Measurements from ENCODE around the gene PPP1R16B.
"Not testable (repeated sequence)": the region's sequence is repeated elsewhere in the genome, so short reads cannot be mapped to it uniquely, and the experiment has no call there.

Gene PPP1R16B

DNA sequence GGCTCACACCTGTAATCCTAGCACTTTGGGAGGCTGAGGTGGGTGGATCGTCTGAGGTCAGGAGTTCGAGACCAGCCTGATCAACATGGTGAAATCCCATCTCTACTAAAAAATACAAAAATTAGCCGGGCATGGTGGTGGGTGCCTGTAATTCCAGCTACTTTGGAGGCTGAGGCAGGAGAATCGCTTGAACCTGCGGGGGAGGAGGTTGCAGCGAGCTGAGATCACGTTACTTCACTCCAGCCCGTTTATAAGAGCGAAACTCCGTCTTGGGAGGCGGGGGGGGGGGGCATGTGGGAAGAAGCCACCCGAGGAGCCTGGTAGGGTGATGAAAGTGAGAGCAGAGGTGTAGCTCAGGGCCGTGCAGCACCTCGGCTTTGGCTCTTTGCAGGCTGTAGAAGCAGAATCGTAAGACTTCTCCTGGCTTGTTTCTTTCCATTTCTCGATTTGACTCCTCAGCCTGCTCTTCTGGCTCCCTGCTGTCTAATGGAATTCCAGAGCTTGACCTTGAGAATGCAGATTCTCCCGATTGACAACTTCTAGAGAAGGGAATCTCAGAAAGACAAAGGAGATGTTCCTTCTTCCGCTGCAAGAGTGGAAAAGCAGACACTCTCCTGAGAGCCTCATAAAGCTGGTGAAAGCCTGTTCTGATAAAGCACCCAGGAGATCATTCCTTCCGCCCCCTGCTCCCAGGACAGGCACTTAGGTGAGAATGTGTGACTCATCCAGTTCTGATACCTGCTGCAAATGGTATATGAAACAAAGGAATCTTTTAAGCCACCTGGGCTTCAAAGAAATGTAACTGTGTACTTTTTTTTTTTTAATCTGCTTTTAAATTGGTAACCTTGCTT is 26.0 kb upstream of the PPP1R16B start:
- no peak for TF ChIP-seq POLR2A (IDR thresholded peaks at IDR 0.05; ENCODE audit: low read depth, low read length)
- FAIRE-seq: no peak
- DNase-seq (ENCODE audit: insufficient read length, low spot score): no peak

DNA sequence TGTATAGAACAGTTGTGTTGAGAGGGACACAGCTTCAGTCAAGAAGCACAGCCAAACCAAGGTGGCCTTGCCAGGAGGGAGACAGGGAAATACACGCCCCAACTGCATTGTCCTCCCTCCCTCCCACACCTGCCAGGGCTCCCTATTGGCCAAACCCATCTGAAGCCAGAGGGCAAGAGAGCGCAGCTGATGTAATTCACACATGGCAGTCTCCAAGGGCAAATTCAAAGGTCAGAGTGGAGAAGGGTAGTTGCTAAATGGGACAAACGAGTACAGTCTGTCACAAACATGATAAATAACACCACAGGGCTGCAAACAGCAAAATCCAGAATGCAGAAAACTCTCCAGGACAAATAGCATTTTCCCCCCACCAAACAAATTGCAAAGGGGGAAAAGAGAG is 23.2 kb upstream of the PPP1R16B start:
- no peak for TF ChIP-seq POLR2A (IDR thresholded peaks at IDR 0.05; ENCODE audit: low read depth, low read length)
- no peak for DNase-seq (ENCODE audit: insufficient read length, low spot score)
- no peak for FAIRE-seq

DNA sequence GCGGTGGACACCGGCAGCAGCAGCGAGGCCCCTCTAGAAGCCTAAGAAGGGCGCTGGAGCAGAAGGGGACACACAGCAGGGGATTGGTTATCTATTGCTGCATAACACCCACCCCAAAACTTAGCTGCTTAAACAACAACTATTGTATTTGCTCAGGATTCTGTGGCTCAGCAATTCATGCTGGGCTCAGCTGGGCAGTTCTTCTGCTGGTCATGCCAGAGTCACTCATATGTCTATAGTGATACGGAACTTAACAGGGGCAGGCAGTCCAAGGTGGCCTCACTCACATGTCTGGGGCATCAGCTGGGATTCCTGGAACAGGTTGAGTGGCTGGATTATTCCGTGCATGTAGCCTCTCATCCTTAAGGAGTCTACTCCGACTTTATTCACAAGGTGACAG is 17.6 kb upstream of the PPP1R16B start:
- DNase-seq (ENCODE audit: insufficient read length, low spot score) (no peak), FAIRE-seq (no peak)
- TF ChIP-seq POLR2A (IDR thresholded peaks at IDR 0.05; ENCODE audit: low read depth, low read length): no peak

DNA sequence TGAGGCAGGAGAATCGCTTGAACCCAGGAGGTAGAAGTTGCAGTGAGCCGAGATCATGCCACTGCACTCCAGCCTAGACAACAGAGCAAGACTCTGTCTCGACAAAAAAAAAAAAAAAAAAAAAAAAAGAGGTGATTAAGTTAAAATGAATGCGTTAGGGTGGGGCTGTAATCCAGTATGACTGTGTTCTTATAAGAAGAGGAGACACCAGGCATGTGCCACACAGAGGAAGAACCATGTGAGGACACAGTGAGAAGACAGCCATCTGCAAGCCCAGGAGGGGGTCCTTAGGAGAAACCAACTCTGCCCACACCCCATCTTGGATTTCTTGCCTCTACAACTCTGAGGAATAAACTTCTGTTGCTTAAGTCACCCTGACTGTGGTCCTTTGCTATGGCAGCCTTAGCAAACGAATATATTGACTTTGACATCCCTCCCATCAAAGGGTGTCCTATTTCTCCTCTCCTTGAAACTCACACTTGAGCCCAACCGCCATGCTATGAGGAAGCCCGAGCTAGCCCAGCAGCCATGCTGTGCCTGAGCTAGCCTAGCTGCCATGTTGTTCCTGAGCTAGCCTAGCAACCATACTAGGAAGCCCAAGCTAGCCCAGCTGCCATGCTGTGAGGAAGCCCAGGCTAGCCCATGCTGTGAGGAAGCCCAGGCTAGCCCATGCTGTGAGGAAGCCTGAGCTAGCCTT is 15.8 kb upstream of the PPP1R16B start:
- DNase-seq (ENCODE audit: insufficient read length, low spot score): peak; percentile 45
- TF ChIP-seq POLR2A (IDR thresholded peaks at IDR 0.05; ENCODE audit: low read depth, low read length): no peak
- FAIRE-seq: no peak

DNA sequence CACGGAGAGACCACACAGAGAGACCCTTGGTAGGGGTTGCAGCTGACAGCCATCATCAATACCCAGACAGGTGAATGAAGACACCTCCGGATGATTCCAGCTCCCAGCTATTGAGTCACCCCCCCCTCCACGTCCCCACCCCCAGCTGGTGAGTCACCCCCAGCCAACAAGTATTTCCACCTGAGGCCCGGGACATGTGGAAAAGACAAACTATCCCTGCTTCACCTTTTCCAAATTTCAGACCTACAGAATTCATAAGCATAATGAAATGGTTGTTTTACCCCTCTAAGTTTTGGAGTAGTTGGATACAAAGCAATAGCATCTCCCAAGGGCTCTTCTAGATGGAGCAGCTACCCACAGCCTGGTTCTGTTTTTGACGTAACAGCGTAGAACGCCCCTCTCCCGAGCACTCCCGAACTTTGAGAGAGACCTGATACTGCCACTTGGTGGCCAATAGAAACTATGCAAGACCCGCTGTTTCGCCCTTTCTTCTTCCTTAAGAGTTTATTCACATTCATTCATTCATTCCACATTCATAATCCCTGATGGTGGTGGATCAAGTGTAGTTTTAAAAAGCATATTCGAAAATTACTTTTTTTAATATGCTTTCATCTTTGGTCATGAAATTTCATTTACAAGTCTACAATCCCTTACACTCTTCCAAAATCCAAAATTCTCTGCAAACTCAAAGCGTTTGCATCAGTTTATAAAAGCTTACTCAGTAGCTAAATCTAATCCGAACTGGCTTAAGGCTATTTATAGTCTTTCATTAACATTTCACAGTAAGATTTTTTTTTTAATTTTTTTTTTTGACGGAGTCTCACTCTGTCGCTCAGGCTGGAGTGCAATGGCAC is 15.1 kb upstream of the PPP1R16B start:
- TF ChIP-seq POLR2A (IDR thresholded peaks at IDR 0.05; ENCODE audit: low read depth, low read length): no peak
- FAIRE-seq (no peak), DNase-seq (ENCODE audit: insufficient read length, low spot score) (no peak)

DNA sequence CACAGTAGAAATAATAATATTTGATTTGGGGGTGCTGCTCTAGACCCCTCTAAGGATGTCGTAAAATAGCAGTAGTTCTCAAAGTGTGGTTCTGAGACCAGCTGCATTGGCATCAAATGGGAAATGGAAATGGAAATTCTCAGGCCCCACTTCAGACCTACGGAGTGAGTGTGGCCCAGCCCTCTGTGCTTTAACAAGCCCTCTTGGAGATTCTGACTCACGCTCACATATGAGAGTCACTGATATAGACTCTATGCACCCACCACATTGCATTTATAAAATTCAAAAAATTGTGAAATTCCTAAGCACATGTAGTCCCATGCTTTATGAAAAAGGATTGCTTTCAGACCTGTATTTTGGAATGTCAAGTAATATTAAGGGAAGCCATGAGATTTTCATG is 14.2 kb upstream of the PPP1R16B start:
- FAIRE-seq (no peak), DNase-seq (ENCODE audit: insufficient read length, low spot score) (no peak)
- no peak for TF ChIP-seq POLR2A (IDR thresholded peaks at IDR 0.05; ENCODE audit: low read depth, low read length)

GRCh38 chr20:38791940-38792339 is 13.6 kb upstream of the PPP1R16B start:
- no peak for FAIRE-seq
- DNase-seq (ENCODE audit: insufficient read length, low spot score): no peak
- no peak for TF ChIP-seq POLR2A (IDR thresholded peaks at IDR 0.05; ENCODE audit: low read depth, low read length)

- not testable (repeated sequence) for DNase-seq (ENCODE audit: insufficient read length, low spot score); FAIRE-seq
Observed at GRCh38 chr20:38794057-38794456, 11.4 kb upstream of the PPP1R16B start.

DNA sequence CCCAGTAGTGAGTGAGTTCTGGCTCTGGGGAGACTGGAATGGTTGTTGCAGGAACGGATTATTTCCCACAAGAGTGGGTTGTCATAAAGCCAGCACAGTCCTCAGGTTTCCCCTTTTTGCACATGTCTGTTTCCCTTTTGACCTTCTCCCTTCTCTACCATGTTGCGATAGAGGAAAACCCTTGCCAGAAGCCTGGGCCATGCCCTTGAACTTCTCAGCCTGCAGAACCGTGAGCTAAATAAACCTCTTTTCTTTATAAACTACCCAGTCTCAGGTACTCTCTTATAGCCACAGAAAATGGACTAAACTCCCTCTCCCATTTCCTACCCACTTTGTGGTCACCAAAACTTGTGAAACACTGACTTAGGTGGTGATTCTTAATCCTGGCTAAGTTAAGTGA is 7.2 kb upstream of the PPP1R16B start:
- TF ChIP-seq POLR2A (IDR thresholded peaks at IDR 0.05; ENCODE audit: low read depth, low read length): no peak
- DNase-seq (ENCODE audit: insufficient read length, low spot score): no peak
- FAIRE-seq: no peak

GRCh38 chr20:38799203-38799602 is 6.3 kb upstream of the PPP1R16B start:
- no peak for DNase-seq (ENCODE audit: insufficient read length, low spot score)
- no peak for FAIRE-seq
- TF ChIP-seq POLR2A (IDR thresholded peaks at IDR 0.05; ENCODE audit: low read depth, low read length): no peak

- DNase-seq (ENCODE audit: insufficient read length, low spot score) (no peak), FAIRE-seq (no peak)
- TF ChIP-seq POLR2A (IDR thresholded peaks at IDR 0.05; ENCODE audit: low read depth, low read length): no peak
Observed at GRCh38 chr20:38800882-38801281, 4.6 kb upstream of the PPP1R16B start.

GRCh38 chr20:38804221-38804620 is 1.3 kb upstream of the PPP1R16B start:
- DNase-seq (ENCODE audit: insufficient read length, low spot score): no peak
- FAIRE-seq: no peak
- no peak for TF ChIP-seq POLR2A (IDR thresholded peaks at IDR 0.05; ENCODE audit: low read depth, low read length)

DNA sequence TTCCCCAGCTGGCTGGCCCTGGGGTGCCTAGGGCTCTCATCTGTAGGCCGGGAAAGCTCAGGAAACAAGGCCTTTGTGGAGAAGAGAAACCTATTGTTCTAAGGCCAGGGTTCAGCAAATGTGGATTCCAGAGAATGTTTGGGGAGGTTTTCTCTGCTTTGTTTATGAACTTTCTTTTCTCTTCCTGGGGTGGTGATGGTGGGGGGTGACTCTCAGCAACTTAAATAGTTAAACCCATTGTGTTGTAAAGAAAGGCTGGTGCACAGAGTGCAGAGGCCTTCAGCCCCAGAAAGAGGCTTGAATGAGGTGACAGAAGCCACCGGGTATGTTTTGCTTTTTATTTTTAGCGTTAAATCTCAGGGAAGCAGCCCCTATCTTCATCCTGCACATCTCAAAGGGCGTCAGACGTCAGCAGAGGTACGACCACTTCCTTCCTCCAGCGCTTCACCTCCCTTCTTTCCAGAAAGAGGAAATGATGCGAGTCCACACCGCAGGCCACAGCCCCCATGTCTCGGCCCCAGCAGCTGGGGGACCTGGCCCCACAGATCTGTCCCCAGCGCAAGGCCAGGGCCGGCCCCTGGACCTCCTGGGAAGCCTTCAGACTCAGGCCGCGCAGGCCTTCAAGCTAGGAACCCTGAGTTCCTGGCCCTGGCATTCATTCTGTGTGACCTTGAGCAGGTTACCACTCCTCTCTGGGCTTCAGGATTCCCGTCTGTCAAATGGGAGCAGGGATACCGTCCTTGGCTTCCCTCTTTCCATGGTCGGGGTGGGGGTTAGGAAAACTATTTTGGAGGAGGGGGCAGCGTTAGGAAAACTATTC is 605 bp upstream of the PPP1R16B start:
- no peak for FAIRE-seq
- no peak for TF ChIP-seq POLR2A (IDR thresholded peaks at IDR 0.05; ENCODE audit: low read depth, low read length)
- no peak for DNase-seq (ENCODE audit: insufficient read length, low spot score)

Data from H54 (cell line).